SU-DHL-6 (cell line): ENCODE data around the gene ATP2B2.

Source experiments
- H2AFZ ChIP-seq: fragments of 200-600 bp; sonication (generic); 2 replicates; pipeline ENCODE4 v1.6.1; 2014; ENCODE audit warnings: low read depth, mild to moderate bottlenecking, moderate library complexity, mixed read lengths, antibody characterized with exemption, low read length; ENCODE audit not compliant: severe bottlenecking
- H3F3A ChIP-seq: fragments of 200-600 bp; shearing (Covaris generic); 2 replicates; pipeline ENCODE4 v1.6.0; 2016; ENCODE audit warnings: antibody characterized with exemption, mild to moderate bottlenecking; ENCODE audit not compliant: insufficient read depth
- H3K27ac ChIP-seq: fragments of 200-600 bp; sonication (generic); 2 replicates; pipeline ENCODE4 v1.5.1; 2016; ENCODE audit warnings: low read depth, mild to moderate bottlenecking, low read length, moderate library complexity, mixed read lengths
- H3K27me3 ChIP-seq: fragments of 200-600 bp; sonication (generic), shearing (Covaris generic); 2 replicates; pipeline ENCODE4 v1.6.0; 2014; ENCODE audit warnings: mild to moderate bottlenecking, low read length
- H3K36me3 ChIP-seq: fragments of 200-600 bp; sonication (generic); 2 replicates; pipeline ENCODE4 v1.6.1; 2014; ENCODE audit warnings: mild to moderate bottlenecking, low read length, mixed read lengths
- H3K4me2 ChIP-seq: fragments of 300-600, 200-600 bp; shearing (Covaris generic), sonication (generic); 2 replicates; pipeline ENCODE4 v1.6.0; 2014; ENCODE audit warnings: low read length, low read depth, mild to moderate bottlenecking; ENCODE audit not compliant: poor library complexity, severe bottlenecking
- H3K4me3 ChIP-seq: fragments of 200-600 bp; sonication (generic); 2 replicates; pipeline ENCODE4 v1.5.1; 2014; ENCODE audit warnings: antibody characterized with exemption, low read length, mild to moderate bottlenecking, mixed read lengths; ENCODE audit not compliant: insufficient read depth, poor library complexity, severe bottlenecking
- H3K79me2 ChIP-seq: fragments of 200-600 bp; sonication (generic); 2 replicates; pipeline ENCODE4 v1.6.1; 2014; ENCODE audit warnings: mild to moderate bottlenecking, low read length, moderate library complexity; ENCODE audit not compliant: insufficient read depth
- H3K9ac ChIP-seq: fragments of 200-600 bp; sonication (generic); 2 replicates; pipeline ENCODE4 v1.7.0; 2014; ENCODE audit warnings: mild to moderate bottlenecking, low read length
- H3K9me2 ChIP-seq: fragments of 200-600 bp; sonication (generic); replicated peaks from 2 replicates; pipeline ENCODE4 v1.6.1; 2014; ENCODE audit warnings: low read length; ENCODE audit not compliant: insufficient read depth
- H3K9me3 ChIP-seq: fragments of 200-600 bp; sonication (generic); 2 replicates; pipeline ENCODE4 v1.6.1; 2014; ENCODE audit warnings: low read length, mixed read lengths; ENCODE audit not compliant: insufficient read depth
- H4K20me1 ChIP-seq: fragments of 200-600 bp; sonication (generic); 2 replicates; pipeline ENCODE4 v1.6.1; 2014; ENCODE audit warnings: low read depth, mild to moderate bottlenecking, antibody characterized with exemption, low read length, moderate library complexity, mixed read lengths
- CTCF ChIP-seq: fragments of 200-600 bp; sonication (generic); IDR thresholded peaks from one replicate; pipeline ENCODE4 v1.5.1; 2017; ENCODE audit warnings: antibody characterized with exemption, mild to moderate bottlenecking, low read length, moderate library complexity; ENCODE audit not compliant: insufficient read depth, poor library complexity, severe bottlenecking
- EZH2phosphoT487 ChIP-seq: fragments of 200-600 bp; sonication (generic), shearing (Covaris generic); conservative IDR thresholded peaks from 2 replicates; pipeline ENCODE4 v1.6.1; 2018; ENCODE audit warnings: mild to moderate bottlenecking, antibody characterized with exemption, low read length, moderate library complexity, mixed read lengths

ATP2B2 gene

GRCh38 chr3:10508235-10508618 is 2.8 kb upstream of the ATP2B2 start:
- no peaks in the 10 kb centered on the region for H4K20me1 ChIP-seq
- no peaks in the 10 kb centered on the region for H3K9me3 ChIP-seq
- H3F3A ChIP-seq: no peaks in the 10 kb centered on the region
- no peaks in the 10 kb centered on the region for H3K79me2 ChIP-seq
- no peaks in the 10 kb centered on the region for H3K36me3 ChIP-seq
- H2AFZ ChIP-seq: no peak overlapping the region
- H3K4me3 ChIP-seq: no peak overlapping the region
- TF ChIP-seq EZH2phosphoT487 (no peak), CTCF (no peak)
- no peaks in the 10 kb centered on the region for H3K27me3 ChIP-seq
- no peak overlapping the region for H3K4me2 ChIP-seq
- H3K27ac ChIP-seq: no peak overlapping the region
- H3K9ac ChIP-seq: no peak overlapping the region
- H3K9me2 ChIP-seq: no peaks in the 10 kb centered on the region

GRCh38 chr3:10507331-10507730 is 1.9 kb upstream of the ATP2B2 start:
- H3K36me3 ChIP-seq: no peaks in the 10 kb centered on the region

GRCh38 chr3:10506696-10507095 is 1.3 kb upstream of the ATP2B2 start:
- Histone ChIP-seq H3K9ac (no peak overlapping the region), H3K36me3 (no peaks in the 10 kb centered on the region), H3K79me2 (no peaks in the 10 kb centered on the region), H4K20me1 (no peaks in the 10 kb centered on the region), H3K27ac (no peak overlapping the region), H3K9me2 (no peaks in the 10 kb centered on the region), H3K4me2 (no peak overlapping the region), H2AFZ (no peak overlapping the region), H3K27me3 (no peaks in the 10 kb centered on the region), H3K9me3 (no peaks in the 10 kb centered on the region), H3K4me3 (no peak overlapping the region), H3F3A (no peaks in the 10 kb centered on the region)
- no peak for TF ChIP-seq CTCF
- no peak for TF ChIP-seq EZH2phosphoT487

More at GRCh38 chr3:10507331-10507730, 1.9 kb upstream of the ATP2B2 start:
- Histone ChIP-seq H3K9ac (no peak overlapping the region), H3K4me2 (no peak overlapping the region), H3K9me2 (no peaks in the 10 kb centered on the region), H3F3A (no peaks in the 10 kb centered on the region), H3K27me3 (no peaks in the 10 kb centered on the region), H3K4me3 (no peak overlapping the region), H3K79me2 (no peaks in the 10 kb centered on the region), H3K9me3 (no peaks in the 10 kb centered on the region), H2AFZ (no peak overlapping the region), H4K20me1 (no peaks in the 10 kb centered on the region), H3K27ac (no peak overlapping the region)
- TF ChIP-seq CTCF: no peak
- TF ChIP-seq EZH2phosphoT487: no peak
